Measurements from ENCODE around the gene ZFYVE27.

- TF ChIP-seq EZH2 (IDR thresholded peaks at IDR 0.05; ENCODE audit: borderline replicate concordance, low read depth, low read length, severe bottlenecking) (no peak), CTCF (IDR thresholded peaks at IDR 0.05; ENCODE audit: extremely low read depth in 1 of 2, insufficient read depth in 1 of 2, low read depth in 1 of 2, low read length in 2 of 2) (no peak), POLR2A (IDR thresholded peaks at IDR 0.05; ENCODE audit: low read depth, low read length) (no peak), FOS (IDR thresholded peaks at IDR 0.05; ENCODE audit: borderline replicate concordance, insufficient read depth, low read length) (no peak), MAX (IDR thresholded peaks at IDR 0.05; ENCODE audit: insufficient read depth, insufficient read length) (no peak), POLR2AphosphoS5 (IDR thresholded peaks at IDR 0.05; ENCODE audit: insufficient read depth, low read depth, low read length) (no peak)
Observed at GRCh38 chr10:97800474-97800873, 63.5 kb downstream of the ZFYVE27 start.
